Measurements from ENCODE around the gene TRIM66. TPM values are rescaled to one million over a fixed set of nuclear protein-coding genes. Genes with fewer than 3 reads are reported as not detected.

TRIM66 gene
- total RNA-seq, 1 donor from 2014 or later: 11.0 TPM

- H3K27me3 ChIP-seq (ENCODE audit: low read depth): no peaks in the 10 kb centered on the region
Observed at GRCh38 chr11:8729067-8729466, 46.6 kb upstream of the TRIM66 start.

GRCh38 chr11:8728563-8728962, 46.1 kb upstream of the TRIM66 start:
- ATAC-seq (peak in 1 of 2 donors; percentile 34), DNase-seq (no peak)
- TF ChIP-seq CTCF (IDR thresholded peaks at IDR 0.05): no peak
- Histone ChIP-seq H3K27ac (peak overlapping the region; percentile 21), H3K4me3 (no peak overlapping the region), H3K4me1 (peaks cover 44% of the 10 kb centered on the region), H3K27me3 (ENCODE audit: low read depth) (no peaks in the 10 kb centered on the region), H3K36me3 (peaks cover 26% of the 10 kb centered on the region), H3K9me3 (no peaks in the 10 kb centered on the region)
- intact Hi-C loops (cut with DNase I): no loop called here

More at GRCh38 chr11:8729067-8729466, 46.6 kb upstream of the TRIM66 start:
- DNase-seq (no peak), ATAC-seq (no peak)
- no peak for TF ChIP-seq CTCF (IDR thresholded peaks at IDR 0.05)
- H3K9me3 ChIP-seq: no peaks in the 10 kb centered on the region
- peak overlapping the region; percentile 21 for H3K27ac ChIP-seq
- H3K4me1 ChIP-seq: peaks cover 49% of the 10 kb centered on the region
- H3K4me3 ChIP-seq: no peak overlapping the region
- peaks cover 26% of the 10 kb centered on the region for H3K36me3 ChIP-seq
- intact Hi-C loops (cut with DNase I): no loop called here

GRCh38 chr11:8726395-8726794, 43.9 kb upstream of the TRIM66 start:
- TF ChIP-seq CTCF (IDR thresholded peaks at IDR 0.05): no peak
- intact Hi-C loops (cut with DNase I): no loop called here
- no peak for DNase-seq
- Histone ChIP-seq H3K27me3 (ENCODE audit: low read depth) (no peaks in the 10 kb centered on the region), H3K4me3 (no peak overlapping the region), H3K36me3 (peaks cover 26% of the 10 kb centered on the region), H3K27ac (peak overlapping the region; percentile 25), H3K9me3 (no peaks in the 10 kb centered on the region), H3K4me1 (peaks cover 43% of the 10 kb centered on the region)
- ATAC-seq: no peak

GRCh38 chr11:8724682-8725081, 42.2 kb upstream of the TRIM66 start:
- ATAC-seq (no peak), DNase-seq (no peak)
- Histone ChIP-seq H3K4me3 (no peak overlapping the region), H3K9me3 (no peaks in the 10 kb centered on the region), H3K4me1 (peaks cover 59% of the 10 kb centered on the region), H3K36me3 (peaks cover 17% of the 10 kb centered on the region), H3K27me3 (ENCODE audit: low read depth) (no peaks in the 10 kb centered on the region), H3K27ac (no peak overlapping the region)
- intact Hi-C loops (cut with DNase I): no loop called here
- no peak for TF ChIP-seq CTCF (IDR thresholded peaks at IDR 0.05)

GRCh38 chr11:8723711-8724110, 41.2 kb upstream of the TRIM66 start:
- H3K4me1 ChIP-seq: peaks cover 60% of the 10 kb centered on the region
- H3K27ac ChIP-seq: no peak overlapping the region
- ATAC-seq: no peak

More at GRCh38 chr11:8723711-8724110, 41.2 kb upstream of the TRIM66 start:
- no peak for TF ChIP-seq CTCF (IDR thresholded peaks at IDR 0.05)
- Histone ChIP-seq H3K36me3 (peaks cover 17% of the 10 kb centered on the region), H3K9me3 (no peaks in the 10 kb centered on the region), H3K4me3 (no peak overlapping the region), H3K27me3 (ENCODE audit: low read depth) (no peaks in the 10 kb centered on the region)
- intact Hi-C loops (cut with DNase I): no loop called here
- no peak for DNase-seq
